GM23338 (cell line): Measurements from ENCODE around the gene PLPPR3.

Source experiments
- POLR2AphosphoS5 ChIP-seq: IDR thresholded peaks from 2 replicates; pipeline ENCODE4 v1.6.1; 2016; ENCODE audit warnings: antibody characterized with exemption, low read depth
- TF ChIP-seq, protein P1 (sequence below), 2 experiments: fragments of 200-600 bp in 1 of 2; sonication (generic) in 1 of 2; conservative IDR thresholded peaks; 2 replicates each; pipeline versions ENCODE4 v1.5.1 to v1.6.1; 2016 to 2017; ENCODE audit warnings: antibody characterized with exemption in 2 of 2, low read depth in 2 of 2, mild to moderate bottlenecking in 2 of 2, moderate library complexity in 1 of 2
- TF ChIP-seq, protein P2 (sequence below): IDR thresholded peaks from one replicate; pipeline ENCODE4 v1.6.1; 2018; ENCODE audit warnings: antibody characterized with exemption; ENCODE audit not compliant: unreplicated experiment
- TF ChIP-seq, protein P3 (sequence below): IDR thresholded peaks from 2 replicates; pipeline ENCODE4 v1.6.1; 2016; ENCODE audit warnings: antibody characterized with exemption

DNA sequence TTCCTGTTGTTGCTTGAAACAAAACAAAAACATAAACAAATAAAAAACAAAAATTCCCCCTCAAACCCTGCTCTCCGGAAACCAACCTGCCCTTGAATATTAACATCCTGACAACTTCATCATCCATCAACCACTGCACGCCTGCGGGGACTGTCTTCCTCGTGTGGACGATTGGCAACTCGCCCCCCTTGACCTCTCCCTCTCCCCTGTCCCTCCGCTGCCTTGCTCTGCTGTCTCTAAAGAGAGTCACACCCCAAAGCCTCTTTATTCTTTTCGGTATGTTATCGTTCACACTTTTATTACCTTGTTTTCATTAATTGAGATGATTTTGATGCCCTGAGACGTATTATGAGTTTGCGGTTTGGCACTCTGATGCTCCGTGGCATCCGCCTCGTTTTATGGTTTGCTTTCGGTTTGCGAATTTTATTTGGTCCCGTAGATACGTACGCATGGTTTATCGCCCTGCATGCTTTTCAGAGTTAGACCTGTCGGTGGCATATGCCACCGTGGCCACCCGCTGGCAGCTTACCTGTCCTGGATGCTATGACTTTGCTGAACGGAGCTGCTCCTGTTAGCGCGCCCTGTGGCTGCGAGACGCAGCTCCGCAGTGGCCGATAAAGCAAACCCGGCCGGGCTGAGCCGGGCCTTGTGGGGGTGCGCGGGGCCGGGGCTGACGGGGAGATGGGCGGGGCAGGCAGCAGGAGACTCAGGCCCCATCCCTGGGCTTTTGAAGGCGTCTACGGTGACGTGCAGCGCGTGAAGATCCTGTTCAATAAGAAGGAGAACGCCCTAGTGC lies 13.9 kb downstream of the PLPPR3 start:
- TF ChIP-seq, protein P1, sequence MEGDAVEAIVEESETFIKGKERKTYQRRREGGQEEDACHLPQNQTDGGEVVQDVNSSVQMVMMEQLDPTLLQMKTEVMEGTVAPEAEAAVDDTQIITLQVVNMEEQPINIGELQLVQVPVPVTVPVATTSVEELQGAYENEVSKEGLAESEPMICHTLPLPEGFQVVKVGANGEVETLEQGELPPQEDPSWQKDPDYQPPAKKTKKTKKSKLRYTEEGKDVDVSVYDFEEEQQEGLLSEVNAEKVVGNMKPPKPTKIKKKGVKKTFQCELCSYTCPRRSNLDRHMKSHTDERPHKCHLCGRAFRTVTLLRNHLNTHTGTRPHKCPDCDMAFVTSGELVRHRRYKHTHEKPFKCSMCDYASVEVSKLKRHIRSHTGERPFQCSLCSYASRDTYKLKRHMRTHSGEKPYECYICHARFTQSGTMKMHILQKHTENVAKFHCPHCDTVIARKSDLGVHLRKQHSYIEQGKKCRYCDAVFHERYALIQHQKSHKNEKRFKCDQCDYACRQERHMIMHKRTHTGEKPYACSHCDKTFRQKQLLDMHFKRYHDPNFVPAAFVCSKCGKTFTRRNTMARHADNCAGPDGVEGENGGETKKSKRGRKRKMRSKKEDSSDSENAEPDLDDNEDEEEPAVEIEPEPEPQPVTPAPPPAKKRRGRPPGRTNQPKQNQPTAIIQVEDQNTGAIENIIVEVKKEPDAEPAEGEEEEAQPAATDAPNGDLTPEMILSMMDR (conservative IDR thresholded peaks at IDR 0.05; ENCODE audit: low read depth in 2 of 2) = no peak
- TF ChIP-seq, protein P2, sequence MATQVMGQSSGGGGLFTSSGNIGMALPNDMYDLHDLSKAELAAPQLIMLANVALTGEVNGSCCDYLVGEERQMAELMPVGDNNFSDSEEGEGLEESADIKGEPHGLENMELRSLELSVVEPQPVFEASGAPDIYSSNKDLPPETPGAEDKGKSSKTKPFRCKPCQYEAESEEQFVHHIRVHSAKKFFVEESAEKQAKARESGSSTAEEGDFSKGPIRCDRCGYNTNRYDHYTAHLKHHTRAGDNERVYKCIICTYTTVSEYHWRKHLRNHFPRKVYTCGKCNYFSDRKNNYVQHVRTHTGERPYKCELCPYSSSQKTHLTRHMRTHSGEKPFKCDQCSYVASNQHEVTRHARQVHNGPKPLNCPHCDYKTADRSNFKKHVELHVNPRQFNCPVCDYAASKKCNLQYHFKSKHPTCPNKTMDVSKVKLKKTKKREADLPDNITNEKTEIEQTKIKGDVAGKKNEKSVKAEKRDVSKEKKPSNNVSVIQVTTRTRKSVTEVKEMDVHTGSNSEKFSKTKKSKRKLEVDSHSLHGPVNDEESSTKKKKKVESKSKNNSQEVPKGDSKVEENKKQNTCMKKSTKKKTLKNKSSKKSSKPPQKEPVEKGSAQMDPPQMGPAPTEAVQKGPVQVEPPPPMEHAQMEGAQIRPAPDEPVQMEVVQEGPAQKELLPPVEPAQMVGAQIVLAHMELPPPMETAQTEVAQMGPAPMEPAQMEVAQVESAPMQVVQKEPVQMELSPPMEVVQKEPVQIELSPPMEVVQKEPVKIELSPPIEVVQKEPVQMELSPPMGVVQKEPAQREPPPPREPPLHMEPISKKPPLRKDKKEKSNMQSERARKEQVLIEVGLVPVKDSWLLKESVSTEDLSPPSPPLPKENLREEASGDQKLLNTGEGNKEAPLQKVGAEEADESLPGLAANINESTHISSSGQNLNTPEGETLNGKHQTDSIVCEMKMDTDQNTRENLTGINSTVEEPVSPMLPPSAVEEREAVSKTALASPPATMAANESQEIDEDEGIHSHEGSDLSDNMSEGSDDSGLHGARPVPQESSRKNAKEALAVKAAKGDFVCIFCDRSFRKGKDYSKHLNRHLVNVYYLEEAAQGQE = no peak
- TF ChIP-seq POLR2AphosphoS5 = no peak
- TF ChIP-seq, protein P3, sequence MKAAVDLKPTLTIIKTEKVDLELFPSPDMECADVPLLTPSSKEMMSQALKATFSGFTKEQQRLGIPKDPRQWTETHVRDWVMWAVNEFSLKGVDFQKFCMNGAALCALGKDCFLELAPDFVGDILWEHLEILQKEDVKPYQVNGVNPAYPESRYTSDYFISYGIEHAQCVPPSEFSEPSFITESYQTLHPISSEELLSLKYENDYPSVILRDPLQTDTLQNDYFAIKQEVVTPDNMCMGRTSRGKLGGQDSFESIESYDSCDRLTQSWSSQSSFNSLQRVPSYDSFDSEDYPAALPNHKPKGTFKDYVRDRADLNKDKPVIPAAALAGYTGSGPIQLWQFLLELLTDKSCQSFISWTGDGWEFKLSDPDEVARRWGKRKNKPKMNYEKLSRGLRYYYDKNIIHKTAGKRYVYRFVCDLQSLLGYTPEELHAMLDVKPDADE = no peak
